C1 segment of cervical spinal cord (tissue), 14 donors: ENCODE data around the gene TMEM163.
A peak's percentile ranks its signal among the peaks of the same experiment; 100 is the strongest.
"Not testable (repeated sequence)": the region's sequence is repeated elsewhere in the genome, so short reads cannot be mapped to it uniquely, and the experiment has no call there.

Experiments used
- DNase-seq, 14 donors: peaks; one replicate each; lab custom pipeline; 2025; lab: John Stamatoyannopoulos, UW

Gene TMEM163

GRCh38 chr2:134718817-134719814 is at the start of gene TMEM163:
TMEM163 (minus strand) TSS chr2:134719000.
- DNase-seq: peak in 3 of 14 donors; percentile 28 to 58 (median 37)

- no peak for DNase-seq
These were observed 47.8 kb upstream of the TMEM163 start for GRCh38 chr2:134766583-134766982.

GRCh38 chr2:134765987-134766386 is 47.2 kb upstream of the TMEM163 start:
- DNase-seq: no peak

- DNase-seq: no peak
These were observed 45.4 kb upstream of the TMEM163 start for GRCh38 chr2:134764164-134764563.

GRCh38 chr2:134763164-134763710 is 44.4 kb upstream of the TMEM163 start:
- DNase-seq: no peak

GRCh38 chr2:134762508-134762907 is 43.7 kb upstream of the TMEM163 start:
- peak in 1 of 14 donors; percentile 62 for DNase-seq

- DNase-seq: no peak
These were observed 41.6 kb upstream of the TMEM163 start for GRCh38 chr2:134760385-134760784.

GRCh38 chr2:134758633-134759032 is 39.8 kb upstream of the TMEM163 start:
- DNase-seq: no peak

GRCh38 chr2:134751981-134752380 is 33.2 kb upstream of the TMEM163 start:
- DNase-seq: not testable (repeated sequence)

- DNase-seq: no peak
These were observed 26.7 kb upstream of the TMEM163 start for GRCh38 chr2:134745546-134745945.

GRCh38 chr2:134745023-134745422 is 26.2 kb upstream of the TMEM163 start:
- DNase-seq: no peak

GRCh38 chr2:134739879-134740301 is 21.1 kb upstream of the TMEM163 start:
- DNase-seq: no peak

GRCh38 chr2:134739236-134739878 is 20.6 kb upstream of the TMEM163 start:
- no peak for DNase-seq

GRCh38 chr2:134738141-134738870 is 19.5 kb upstream of the TMEM163 start:
- no peak for DNase-seq

GRCh38 chr2:134737671-134738070 is 18.9 kb upstream of the TMEM163 start:
- no peak for DNase-seq

GRCh38 chr2:134736167-134736880 is 17.5 kb upstream of the TMEM163 start:
- DNase-seq: no peak

- DNase-seq: no peak
These were observed 9.4 kb upstream of the TMEM163 start for GRCh38 chr2:134728163-134728562.

GRCh38 chr2:134727385-134727784 is 8.6 kb upstream of the TMEM163 start:
- no peak for DNase-seq

- no peak for DNase-seq
These were observed 7.8 kb upstream of the TMEM163 start for GRCh38 chr2:134726645-134727044.

GRCh38 chr2:134725876-134726275 is 7.1 kb upstream of the TMEM163 start:
- no peak for DNase-seq

- no peak for DNase-seq
These were observed 5.5 kb upstream of the TMEM163 start for GRCh38 chr2:134724341-134724740.
